GM23248 (cell line): Measurements from ENCODE around the gene SLC9A5. TPM values are rescaled to one million over a fixed set of nuclear protein-coding genes. Genes with fewer than 3 reads are reported as not detected.

Experiments used
- DNase-seq: peaks from one replicate; pipeline ENCODE4 v3.0.0-alpha.2; 2015
- H2AFZ ChIP-seq: fragments of 200-600 bp; sonication (generic); 2 replicates; pipeline ENCODE4 v1.6.1; 2016; ENCODE audit warnings: antibody characterized with exemption
- H3F3A ChIP-seq: fragments of 200-600 bp; sonication (generic); 2 replicates; pipeline ENCODE4 v1.6.1; 2016; ENCODE audit warnings: mild to moderate bottlenecking, antibody characterized with exemption, mixed run types; ENCODE audit not compliant: insufficient read depth
- H3K27ac ChIP-seq: fragments of 200-600 bp; sonication (generic); 2 replicates; pipeline ENCODE4 v1.5.1; 2016; ENCODE audit warnings: mild to moderate bottlenecking
- H3K27me3 ChIP-seq: fragments of 200-600 bp; sonication (generic); replicated peaks from 2 replicates; pipeline ENCODE4 v1.6.1; 2016; ENCODE audit warnings: mild to moderate bottlenecking; ENCODE audit not compliant: insufficient read depth
- H3K36me3 ChIP-seq: fragments of 200-600 bp; sonication (generic); 2 replicates; pipeline ENCODE4 v1.6.1; 2016; ENCODE audit warnings: low read depth, mild to moderate bottlenecking
- H3K4me1 ChIP-seq: fragments of 200-600 bp; sonication (generic); 2 replicates; pipeline ENCODE4 v1.6.1; 2016; ENCODE audit warnings: mild to moderate bottlenecking; ENCODE audit not compliant: insufficient read depth
- H3K4me2 ChIP-seq: fragments of 200-600 bp; sonication (generic); one replicate; pipeline ENCODE4 v1.6.1; 2016; ENCODE audit warnings: mild to moderate bottlenecking; ENCODE audit not compliant: unreplicated experiment
- H3K4me3 ChIP-seq: fragments of 200-600 bp; sonication (generic); 2 replicates; pipeline ENCODE4 v1.5.1; 2016; ENCODE audit warnings: mild to moderate bottlenecking
- H3K79me2 ChIP-seq: fragments of 200-600 bp; sonication (generic); 2 replicates; pipeline ENCODE4 v1.6.1; 2016; ENCODE audit warnings: mild to moderate bottlenecking; ENCODE audit not compliant: insufficient read depth
- H3K9ac ChIP-seq: fragments of 200-600 bp; sonication (generic); 2 replicates; pipeline ENCODE4 v1.6.1; 2016; ENCODE audit warnings: mild to moderate bottlenecking
- H3K9me2 ChIP-seq: fragments of 200-600 bp; sonication (generic); 2 replicates; pipeline ENCODE4 v1.6.1; 2016; ENCODE audit warnings: mixed run types, mild to moderate bottlenecking, moderate library complexity; ENCODE audit not compliant: insufficient read depth
- H3K9me3 ChIP-seq: fragments of 200-600 bp; sonication (generic); one replicate; pipeline ENCODE4 v1.6.1; 2017; ENCODE audit warnings: low read depth
- H4K20me1 ChIP-seq: fragments of 200-600 bp; sonication (generic); 2 replicates; pipeline ENCODE4 v1.6.0; 2016; ENCODE audit not compliant: insufficient read depth
- EZH2 ChIP-seq: fragments of 200-600 bp; sonication (generic); IDR thresholded peaks from 2 replicates; pipeline ENCODE4 v1.6.1; 2018; ENCODE audit warnings: antibody characterized with exemption, mild to moderate bottlenecking; ENCODE audit not compliant: insufficient read depth, poor library complexity, severe bottlenecking
- EZH2phosphoT487 ChIP-seq: fragments of 200-600 bp; sonication (generic); IDR thresholded peaks from 2 replicates; pipeline ENCODE4 v1.6.1; 2018; ENCODE audit warnings: antibody characterized with exemption, moderate library complexity, mild to moderate bottlenecking, low read depth; ENCODE audit not compliant: insufficient read depth
- WGBS, 2 experiments: methylation state at CpG; one replicate each; pipeline ENCODE4 v1.1.6; 2015 to 2017; ENCODE audit warnings: low lambda C conversion rate in 2 of 2, low coverage in 1 of 2; ENCODE audit errors: missing lambda C conversion rate in 2 of 2; 5-methylcytosine and 5-hydroxymethylcytosine counted together
- in situ Hi-C: fragments of 300-500 bp; cut with MboI; formaldehyde crosslinking; loops from 2 replicates; pipeline ENCODE4 v1.15.0; 2020
- polyA plus RNA-seq: library from polyadenylated mRNA; unstranded; fragments of >200 nt; fragmentation: Nextera tagmentation; extraction: Ambion mirVana; gene quantifications from 2 replicates; pipeline ENCODE4 v1.2.1, GENCODE V29; 2016
- total RNA-seq: library from RNA; depleted of rRNA; stranded (reverse); fragments of >200 nt; shearing (Covaris generic); gene quantifications from 2 replicates; pipeline ENCODE4 v1.2.3, GENCODE V29; 2014

Gene SLC9A5
- total and polyA plus RNA-seq, 2 experiments from 2014 or later: 2.2 to 2.5 TPM

DNA sequence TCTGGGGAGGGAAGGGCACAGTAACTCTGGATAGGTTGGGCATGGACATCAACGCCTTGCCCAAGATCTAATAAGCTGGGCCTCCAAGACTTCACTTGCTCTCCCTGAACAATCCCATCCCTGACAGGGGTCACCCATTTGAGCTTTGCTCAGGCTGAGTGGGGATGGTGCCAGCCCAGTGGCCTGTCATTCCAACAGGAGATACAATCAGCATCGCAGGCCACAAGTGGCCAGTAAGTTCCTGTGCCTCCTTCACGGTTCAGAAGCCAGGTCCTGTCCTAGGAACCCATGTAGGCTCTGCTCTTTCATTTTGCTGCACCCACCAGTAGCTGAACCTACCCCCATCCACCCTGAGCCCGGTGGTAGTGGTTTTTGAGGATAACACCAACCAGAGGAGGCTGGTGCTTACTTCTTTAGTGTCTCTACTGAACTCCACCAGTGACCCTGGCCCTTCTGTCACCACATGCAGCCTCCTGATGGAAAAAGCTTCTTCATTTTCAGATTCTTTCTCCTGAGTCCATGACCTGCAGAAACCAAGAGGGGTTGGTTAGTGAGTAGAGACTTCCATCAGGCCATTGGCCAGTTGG lies 45.5 kb downstream of the SLC9A5 start:
- H2AFZ ChIP-seq: no peak overlapping the region
- no peaks in the 10 kb centered on the region for H3F3A ChIP-seq
- H4K20me1 ChIP-seq: no peaks in the 10 kb centered on the region
- 87 to 92% methylated on average over 4 of the region's 4 CpGs for WGBS, 2 experiments
- H3K9me2 ChIP-seq: no peaks in the 10 kb centered on the region
- H3K36me3 ChIP-seq: no peaks in the 10 kb centered on the region
- H3K27ac ChIP-seq: no peak overlapping the region
- no peak overlapping the region for H3K9ac ChIP-seq
- DNase-seq: no peak
- peak overlapping the region; percentile 17 for H3K4me2 ChIP-seq
- in situ Hi-C loops: no loop called here
- peaks cover 30% of the 10 kb centered on the region for H3K4me1 ChIP-seq
- no peaks in the 10 kb centered on the region for H3K27me3 ChIP-seq
- no peaks in the 10 kb centered on the region for H3K9me3 ChIP-seq
- no peak overlapping the region for H3K4me3 ChIP-seq
- no peaks in the 10 kb centered on the region for H3K79me2 ChIP-seq
- TF ChIP-seq EZH2phosphoT487 (no peak), EZH2 (no peak)

DNA sequence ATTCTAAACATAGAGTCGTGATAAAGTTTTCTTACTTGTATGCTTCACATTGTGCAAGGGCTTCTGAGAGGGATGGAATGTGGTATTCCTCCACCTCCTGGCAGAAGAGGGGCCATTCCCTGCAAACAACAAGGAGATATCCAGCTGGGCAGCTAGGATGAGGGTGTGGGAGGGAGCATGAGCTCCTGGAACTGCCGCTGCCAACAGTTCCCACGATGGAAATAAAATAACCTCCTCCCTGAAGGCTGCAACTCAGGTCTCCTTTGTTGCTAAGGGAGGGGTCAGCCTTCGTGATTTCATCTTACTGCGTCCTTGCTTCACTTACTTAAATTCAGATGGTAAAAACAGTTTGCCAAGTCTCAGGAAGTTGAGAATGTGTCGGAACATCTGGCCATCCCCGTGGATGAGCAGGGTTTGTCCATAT lies 46.2 kb downstream of the SLC9A5 start:
- Histone ChIP-seq H3K9me3 (no peaks in the 10 kb centered on the region), H3K36me3 (no peaks in the 10 kb centered on the region), H3K4me3 (no peak overlapping the region), H3K27me3 (no peaks in the 10 kb centered on the region), H3K9me2 (no peaks in the 10 kb centered on the region), H3F3A (no peaks in the 10 kb centered on the region), H4K20me1 (no peaks in the 10 kb centered on the region), H3K4me2 (peak overlapping the region; percentile 17), H3K9ac (no peak overlapping the region), H3K27ac (no peak overlapping the region), H3K4me1 (peaks cover 30% of the 10 kb centered on the region), H2AFZ (no peak overlapping the region), H3K79me2 (no peaks in the 10 kb centered on the region)
- DNase-seq: peak; percentile 66
- WGBS, 2 experiments: 16 to 17% methylated on average over 7 of the region's 7 CpGs
- in situ Hi-C loops: no loop called here
- TF ChIP-seq EZH2: no peak
- TF ChIP-seq EZH2phosphoT487: no peak

DNA sequence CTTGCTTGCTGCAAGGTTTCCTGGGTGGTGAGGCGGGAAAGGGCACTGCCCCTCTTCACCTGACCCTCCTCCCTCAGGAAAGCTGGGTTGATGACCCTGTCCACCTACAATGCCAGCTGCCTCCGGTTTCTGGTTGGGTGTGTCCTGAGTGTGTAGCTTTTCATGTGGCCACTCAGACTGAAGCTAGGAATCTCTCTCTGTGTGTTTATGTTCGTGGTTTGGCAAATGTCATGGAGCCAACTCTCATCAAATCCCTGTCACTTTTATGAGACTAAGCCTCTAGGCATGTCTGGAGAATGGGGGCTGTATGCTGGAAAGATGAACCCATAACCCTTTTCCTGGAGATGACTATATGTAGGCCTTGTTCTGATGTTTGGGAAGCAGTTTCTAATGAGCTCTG lies 47.6 kb downstream of the SLC9A5 start:
- no peaks in the 10 kb centered on the region for H3F3A ChIP-seq
- DNase-seq: peak; percentile 70
- no peak overlapping the region for H2AFZ ChIP-seq
- H3K4me2 ChIP-seq: peak overlapping the region; percentile 15
- H3K9ac ChIP-seq: no peak overlapping the region
- 36% methylated on average over 3 of the region's 3 CpGs for WGBS, 2 experiments
- H3K36me3 ChIP-seq: no peaks in the 10 kb centered on the region
- no peaks in the 10 kb centered on the region for H3K9me2 ChIP-seq
- TF ChIP-seq EZH2phosphoT487 (no peak), EZH2 (no peak)
- H3K4me3 ChIP-seq: no peak overlapping the region
- no peaks in the 10 kb centered on the region for H3K9me3 ChIP-seq
- in situ Hi-C loops: no loop called here
- no peaks in the 10 kb centered on the region for H3K79me2 ChIP-seq
- peaks cover 32% of the 10 kb centered on the region for H3K4me1 ChIP-seq
- H3K27ac ChIP-seq: no peak overlapping the region
- no peaks in the 10 kb centered on the region for H4K20me1 ChIP-seq
- H3K27me3 ChIP-seq: no peaks in the 10 kb centered on the region

DNA sequence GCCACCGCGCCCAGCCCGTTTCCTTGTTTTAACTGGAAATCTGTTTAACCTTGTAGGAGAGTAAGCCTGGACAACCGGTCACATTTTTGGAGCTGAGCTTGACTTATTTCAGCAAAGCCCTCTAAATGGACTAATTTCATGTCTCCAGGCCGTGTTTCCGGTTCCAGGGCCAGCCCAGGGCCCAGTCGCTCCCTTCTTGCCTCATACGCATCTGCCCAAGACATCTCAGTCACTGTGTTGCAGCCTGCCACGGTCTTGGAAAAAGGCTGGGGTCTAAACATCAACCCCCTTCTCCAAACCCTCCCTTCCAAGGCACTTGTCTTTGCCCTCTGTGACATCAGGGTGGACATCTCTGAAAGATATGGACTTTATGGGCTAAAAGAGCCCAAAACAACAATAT lies 49.5 kb downstream of the SLC9A5 start:
- DNase-seq: no peak
- no peaks in the 10 kb centered on the region for H3K79me2 ChIP-seq
- no peaks in the 10 kb centered on the region for H3K9me2 ChIP-seq
- no peaks in the 10 kb centered on the region for H3K36me3 ChIP-seq
- H3F3A ChIP-seq: no peaks in the 10 kb centered on the region
- H4K20me1 ChIP-seq: no peaks in the 10 kb centered on the region
- no peaks in the 10 kb centered on the region for H3K9me3 ChIP-seq
- no peak overlapping the region for H3K9ac ChIP-seq
- in situ Hi-C loops: no loop called here
- H3K4me2 ChIP-seq: no peak overlapping the region
- TF ChIP-seq EZH2phosphoT487: no peak
- TF ChIP-seq EZH2: no peak
- H3K4me3 ChIP-seq: no peak overlapping the region
- no peaks in the 10 kb centered on the region for H3K27me3 ChIP-seq
- H3K4me1 ChIP-seq: peaks cover 36% of the 10 kb centered on the region
- no peak overlapping the region for H3K27ac ChIP-seq
- WGBS, 2 experiments: 93 to 96% methylated on average over 9 of the region's 9 CpGs
- no peak overlapping the region for H2AFZ ChIP-seq

DNA sequence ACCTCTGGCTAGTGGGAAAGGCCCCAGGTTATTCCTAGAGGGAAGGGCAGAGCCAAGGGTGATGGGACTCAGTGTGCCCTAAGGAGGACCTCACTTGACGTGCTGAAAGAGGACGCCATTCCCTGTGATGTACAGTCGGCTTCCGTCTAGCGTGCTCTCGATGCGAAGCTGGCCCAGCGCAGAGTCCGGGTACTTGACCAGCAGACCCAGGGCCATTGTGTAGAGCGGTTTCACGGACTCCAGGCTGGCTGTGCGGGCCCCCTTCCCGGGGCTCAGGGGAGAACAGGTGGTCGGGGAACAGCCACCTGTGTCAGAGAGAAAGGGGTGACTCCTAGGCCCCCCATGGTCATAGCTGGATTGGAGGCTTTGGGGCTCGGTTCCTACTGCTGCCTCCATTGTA lies 50.5 kb downstream of the SLC9A5 start:
- H3F3A ChIP-seq: no peaks in the 10 kb centered on the region; the same call in 1 of the 2 replicates
- H3K9me2 ChIP-seq: no peaks in the 10 kb centered on the region
- H3K4me2 ChIP-seq: no peak overlapping the region
- H3K9me3 ChIP-seq: no peaks in the 10 kb centered on the region
- no peak overlapping the region for H3K4me3 ChIP-seq
- no peaks in the 10 kb centered on the region for H4K20me1 ChIP-seq
- no peak overlapping the region for H3K27ac ChIP-seq
- no peaks in the 10 kb centered on the region for H3K27me3 ChIP-seq
- in situ Hi-C loops: no loop called here
- no peaks in the 10 kb centered on the region for H3K36me3 ChIP-seq
- no peak overlapping the region for H3K9ac ChIP-seq
- no peak for DNase-seq
- H3K79me2 ChIP-seq: no peaks in the 10 kb centered on the region
- no peak overlapping the region for H2AFZ ChIP-seq
- 86 to 91% methylated on average over 15 of the region's 15 CpGs for WGBS, 2 experiments
- TF ChIP-seq EZH2 (no peak), EZH2phosphoT487 (no peak)
- peaks cover 44% of the 10 kb centered on the region for H3K4me1 ChIP-seq
